Measurements from ENCODE around the gene TUFM. TPM values are rescaled to one million over a fixed set of nuclear protein-coding genes. Genes with fewer than 3 reads are reported as not detected.

TUFM gene
- total RNA-seq, 1 experiment from 2014 or later = 159 TPM

Other genes with a start within 250 kb of the TUFM start
- gene SULT1A2, start 249.3 kb downstream of the TUFM start, total RNA-seq (2014; rRNA removed; shearing (Covaris generic)) = 2.0 and 2.8 TPM in 2 replicates
- gene SULT1A1, start 236.3 kb downstream of the TUFM start, total RNA-seq (2014; rRNA removed; shearing (Covaris generic)) = 50.4 and 51.9 TPM in 2 replicates
- not detected in 2 replicates for gene NPIPB8, start 208.3 kb downstream of the TUFM start, total RNA-seq (2014; rRNA removed; shearing (Covaris generic))
- gene EIF3C, start 134.9 kb downstream of the TUFM start, total RNA-seq (2014; rRNA removed; shearing (Covaris generic)) = 71.4 and 82.5 TPM in 2 replicates
- gene NPIPB9, start 94.6 kb downstream of the TUFM start, total RNA-seq (2014; rRNA removed; shearing (Covaris generic)) = 0.46 and 1.7 TPM in 2 replicates
- gene ATXN2L, start 23.3 kb downstream of the TUFM start, total RNA-seq (2014; rRNA removed; shearing (Covaris generic)) = 27.2 and 31.0 TPM in 2 replicates
- gene SH2B1, start 17.5 kb upstream of the TUFM start, total RNA-seq (2014; rRNA removed; shearing (Covaris generic)) = 4.6 and 7.5 TPM in 2 replicates
- 0.04 TPM in 1 of 2 replicates, not detected in the other for gene ATP2A1, start 32.1 kb upstream of the TUFM start, total RNA-seq (2014; rRNA removed; shearing (Covaris generic))
- gene RABEP2, start 78.9 kb upstream of the TUFM start, total RNA-seq (2014; rRNA removed; shearing (Covaris generic)) = 13.7 and 31.9 TPM in 2 replicates
- gene CD19, start 85.6 kb upstream of the TUFM start, total RNA-seq (2014; rRNA removed; shearing (Covaris generic)) = not detected in 2 replicates
- gene NFATC2IP, start 104.6 kb upstream of the TUFM start, total RNA-seq (2014; rRNA removed; shearing (Covaris generic)) = 9.9 and 12.7 TPM in 2 replicates
- 16.6 and 22.1 TPM in 2 replicates for gene SPNS1, start 128.4 kb upstream of the TUFM start, total RNA-seq (2014; rRNA removed; shearing (Covaris generic))
- gene LAT, start 138.7 kb upstream of the TUFM start, total RNA-seq (2014; rRNA removed; shearing (Covaris generic)) = 0.29 and 0.50 TPM in 2 replicates